PC-9 (cell line): ENCODE data around the gene SLC27A4. TPM values are rescaled to one million over a fixed set of nuclear protein-coding genes. Genes with fewer than 3 reads are reported as not detected.

ENCODE experiments used
- BruUV-seq: library from RNA; stranded (reverse); fragments of 400-500 nt; replicated peaks from 2 replicates; lab custom pipeline; 2021; lab: Mats Ljungman, UMichigan
- CTCF ChIA-PET: fragments of 300-600 bp; sonication (Branson Sonifier 250); formaldehyde crosslinking; loops from one replicate; lab custom pipeline; 2022; ENCODE audit warnings: antibody characterized with exemption; lab: Charles Lee
- POLR2A ChIA-PET: fragments of 300-600 bp; sonication (Branson Sonifier 250); formaldehyde crosslinking; loops from one replicate; lab custom pipeline; 2022; ENCODE audit warnings: antibody characterized with exemption; ENCODE audit not compliant: unreplicated experiment; lab: Charles Lee
- DNase-seq, 2 experiments: peaks; one replicate each; pipeline versions ENCODE4 v3.0.0 to v3.0.0-alpha.2; 2015 to 2022; ENCODE audit warnings: mixed read lengths in 1 of 2
- H2AFZ ChIP-seq: fragments of 200-600 bp; sonication (generic); 2 replicates; pipeline ENCODE4 v1.8.1; 2017; ENCODE audit warnings: antibody characterized with exemption
- H3F3A ChIP-seq: fragments of 200-600 bp; sonication (generic); 2 replicates; pipeline ENCODE4 v1.8.1; 2017; ENCODE audit warnings: antibody characterized with exemption, mild to moderate bottlenecking, low read depth; ENCODE audit not compliant: insufficient read depth
- H3K27ac ChIP-seq: fragments of 200-600 bp; sonication (generic); 2 replicates; pipeline ENCODE4 v1.6.1; 2016; ENCODE audit warnings: mixed run types
- H3K27me3 ChIP-seq: fragments of 200-600 bp; sonication (generic); 2 replicates; pipeline ENCODE4 v1.6.1; 2016; ENCODE audit warnings: low read depth, mixed run types; ENCODE audit not compliant: insufficient read depth
- H3K36me3 ChIP-seq: fragments of 200-600 bp; sonication (generic); 2 replicates; pipeline ENCODE4 v1.6.1; 2016; ENCODE audit warnings: low read depth, mixed run types
- H3K4me1 ChIP-seq: fragments of 200-600 bp; sonication (generic); replicated peaks from 2 replicates; pipeline ENCODE4 v1.6.1; 2016; ENCODE audit warnings: mixed run types; ENCODE audit not compliant: insufficient read depth
- H3K4me2 ChIP-seq: fragments of 200-600 bp; sonication (generic); 2 replicates; pipeline ENCODE4 v1.6.1; 2017; ENCODE audit warnings: mixed run types
- H3K4me3 ChIP-seq: fragments of 200-600 bp; sonication (generic); 2 replicates; pipeline ENCODE4 v1.6.1; 2016; ENCODE audit warnings: mixed run types
- H3K79me2 ChIP-seq: fragments of 200-600 bp; sonication (generic); 2 replicates; pipeline ENCODE4 v1.6.1; 2017; ENCODE audit warnings: low read depth, mixed run types
- H3K9me2 ChIP-seq: fragments of 200-600 bp; sonication (generic); 2 replicates; pipeline ENCODE4 v1.8.1; 2017; ENCODE audit warnings: mild to moderate bottlenecking; ENCODE audit not compliant: insufficient read depth
- H3K9me3 ChIP-seq: fragments of 200-600 bp; sonication (generic); 2 replicates; pipeline ENCODE4 v1.8.1; 2016; ENCODE audit warnings: low read depth; ENCODE audit not compliant: insufficient read depth
- H4K20me1 ChIP-seq: fragments of 200-600 bp; sonication (generic); 2 replicates; pipeline ENCODE4 v1.8.1; 2017; ENCODE audit not compliant: insufficient read depth
- CTCF ChIP-seq: fragments of 200-600 bp; sonication (generic); conservative IDR thresholded peaks from 2 replicates; pipeline ENCODE4 v1.6.1; 2017; ENCODE audit warnings: mixed run types, antibody characterized with exemption, mild to moderate bottlenecking, moderate library complexity
- EZH2 ChIP-seq: fragments of 200-600 bp; sonication (generic); IDR thresholded peaks from 2 replicates; pipeline ENCODE4 v1.8.0; 2017; ENCODE audit warnings: antibody characterized with exemption, low read depth
- intact Hi-C: fragments of 100-400 bp; cut with micrococcal nuclease; formaldehyde crosslinking; loops from one replicate; pipeline ENCODE4 v1.10.0; 2022; ENCODE audit not compliant: unreplicated experiment
- total RNA-seq: library from RNA; stranded (reverse); gene quantifications from 2 replicates; pipeline ENCODE4 v1.2.3, GENCODE V29; 2021

The SLC27A4 gene
- total RNA-seq, 1 experiment from 2014 or later, result 30.4 TPM

DNA sequence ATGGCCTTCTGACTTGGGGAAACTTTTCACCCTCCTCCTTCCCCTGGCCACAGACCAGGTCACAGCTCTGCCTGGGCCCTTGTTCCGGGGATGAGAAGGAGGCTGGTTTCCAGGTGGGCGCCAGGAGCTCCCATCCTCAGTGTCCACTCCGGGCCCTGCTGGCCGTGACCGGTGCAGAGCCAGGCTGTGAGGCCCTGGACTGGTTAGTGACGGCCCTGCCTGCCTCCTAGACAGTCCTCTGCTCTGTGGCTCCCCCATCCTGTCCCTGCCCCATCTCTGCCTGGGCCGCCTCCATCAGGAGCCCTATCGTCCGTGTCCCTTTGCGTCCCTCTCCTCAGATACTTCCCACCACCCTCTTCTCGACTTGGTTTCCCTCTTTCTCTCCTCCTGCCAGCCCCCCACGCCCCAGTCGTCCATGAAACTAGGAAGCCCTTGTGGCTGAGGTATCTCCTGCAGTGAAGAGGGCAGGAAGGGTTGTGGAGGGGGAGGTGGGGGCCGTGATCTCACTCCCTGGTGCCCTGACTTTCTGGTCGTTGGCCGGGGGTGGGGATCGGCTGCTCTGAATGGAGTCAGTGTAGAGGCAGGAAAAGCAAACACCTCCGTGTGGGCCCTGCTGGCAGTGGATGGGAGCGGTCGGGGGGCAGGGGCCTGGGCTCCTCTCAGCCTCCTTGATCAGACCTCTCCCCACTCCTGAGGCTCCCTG is 64.9 kb downstream of the SLC27A4 start:
- Histone ChIP-seq H3K4me2 (no peak overlapping the region), H3K27me3 (no peaks in the 10 kb centered on the region), H3K79me2 (no peaks in the 10 kb centered on the region), H3K9me2 (no peaks in the 10 kb centered on the region), H3K27ac (no peak overlapping the region), H3K9me3 (no peaks in the 10 kb centered on the region), H3K4me1 (no peaks in the 10 kb centered on the region), H2AFZ (no peak overlapping the region), H4K20me1 (no peaks in the 10 kb centered on the region), H3K4me3 (no peak overlapping the region), H3K36me3 (no peaks in the 10 kb centered on the region), H3F3A (no peaks in the 10 kb centered on the region)
- no peak for TF ChIP-seq EZH2
- TF ChIP-seq CTCF, result no peak
- no TSS peak for BruUV-seq
- no peak for DNase-seq
- POLR2A ChIA-PET, result no interaction called here
- CTCF ChIA-PET, result no interaction called here
- intact Hi-C loops, result no loop called here

DNA sequence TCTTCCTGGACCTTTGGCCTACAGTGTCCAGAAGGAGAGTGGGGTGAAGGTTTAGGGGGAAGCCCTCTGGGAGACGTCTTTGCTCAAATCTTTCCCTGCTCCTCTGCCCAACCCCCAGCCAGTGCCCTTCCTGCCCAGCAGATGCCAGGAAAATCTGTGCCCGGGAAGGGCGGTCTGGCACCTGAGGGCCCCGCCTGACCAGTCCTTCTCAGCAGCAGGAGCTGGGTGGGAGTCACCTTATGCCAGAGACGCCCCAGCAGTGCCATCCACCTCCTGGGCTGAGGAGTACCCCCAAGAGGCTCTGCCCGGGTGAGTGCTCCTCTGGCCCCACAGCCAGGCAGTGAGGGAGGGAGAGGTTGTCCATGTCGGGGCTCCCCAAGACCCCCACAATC is 65.4 kb downstream of the SLC27A4 start:
- DNase-seq, result no peak
- Histone ChIP-seq H3F3A (no peaks in the 10 kb centered on the region), H3K36me3 (no peaks in the 10 kb centered on the region), H3K4me1 (no peaks in the 10 kb centered on the region), H3K9me3 (no peaks in the 10 kb centered on the region), H3K27ac (no peak overlapping the region), H3K4me3 (no peak overlapping the region), H4K20me1 (no peaks in the 10 kb centered on the region), H3K9me2 (no peaks in the 10 kb centered on the region), H3K27me3 (no peaks in the 10 kb centered on the region), H2AFZ (no peak overlapping the region), H3K79me2 (no peaks in the 10 kb centered on the region), H3K4me2 (no peak overlapping the region)
- TF ChIP-seq CTCF (no peak), EZH2 (no peak)
- intact Hi-C loops, result no loop called here
- CTCF ChIA-PET, result no interaction called here
- POLR2A ChIA-PET, result no interaction called here
- no TSS peak for BruUV-seq

GRCh38 chr9:128406848-128407391 is 66.6 kb downstream of the SLC27A4 start:
- H3K27me3 ChIP-seq, result no peaks in the 10 kb centered on the region
- no peaks in the 10 kb centered on the region for H3K9me3 ChIP-seq
- no peak overlapping the region for H3K4me2 ChIP-seq
- no peaks in the 10 kb centered on the region for H3K79me2 ChIP-seq
- intact Hi-C loops, result no loop called here
- H3K27ac ChIP-seq, result no peak overlapping the region
- no peaks in the 10 kb centered on the region for H3K4me1 ChIP-seq
- BruUV-seq, result no TSS peak
- ChIA-PET CTCF (interaction anchor here (0.6 kb wide), 1 partner anchor 43 kb away, joined by 4 read pairs; no protein-coding TSS in a partner anchor), POLR2A (no interaction called here)
- no peak overlapping the region for H2AFZ ChIP-seq
- H3K9me2 ChIP-seq, result no peaks in the 10 kb centered on the region
- H3F3A ChIP-seq, result no peaks in the 10 kb centered on the region
- no peak for TF ChIP-seq CTCF
- no peak for TF ChIP-seq EZH2
- no peaks in the 10 kb centered on the region for H4K20me1 ChIP-seq
- no peak overlapping the region for H3K4me3 ChIP-seq
- H3K36me3 ChIP-seq, result no peaks in the 10 kb centered on the region
- DNase-seq, result no peak
